A673 (cell line): ENCODE results near the gene NEMF. TPM values are rescaled to one million over a fixed set of nuclear protein-coding genes. Genes with fewer than 3 reads are reported as not detected.
"Not testable (repeated sequence)": the region's sequence is repeated elsewhere in the genome, so short reads cannot be mapped to it uniquely, and the experiment has no call there.

Experiments
- BruUV-seq: library from RNA; stranded (reverse); fragments of 400-500 nt; replicated peaks from 2 replicates; lab custom pipeline; 2021; lab: Mats Ljungman, UMichigan
- CTCF ChIA-PET: fragments of 300-600 bp; sonication (Branson Sonifier 250); formaldehyde crosslinking; loops from one replicate; lab custom pipeline; 2022; ENCODE audit warnings: antibody characterized with exemption; lab: Charles Lee
- POLR2A ChIA-PET: fragments of 300-600 bp; sonication (Branson Sonifier 250); formaldehyde crosslinking; loops from one replicate; lab custom pipeline; 2022; ENCODE audit warnings: antibody characterized with exemption; ENCODE audit not compliant: low non-redundant PET; lab: Charles Lee
- DNase-seq: peaks from one replicate; pipeline ENCODE4 v3.0.0-alpha.2; 2015; ENCODE audit warnings: low spot score
- H3K27ac ChIP-seq: fragments of 200-600 bp; sonication (generic); 2 replicates; pipeline ENCODE4 v1.5.1; 2016; ENCODE audit warnings: mixed run types, low read depth, mild to moderate bottlenecking, mixed read lengths, antibody characterized with exemption, low read length; ENCODE audit not compliant: poor library complexity, severe bottlenecking
- H3K27me3 ChIP-seq: fragments of 200-600 bp; sonication (generic); replicated peaks from 2 replicates; pipeline ENCODE4 v1.6.1; 2017; ENCODE audit warnings: mixed run types, low read depth, mild to moderate bottlenecking, mixed read lengths, antibody characterized with exemption, low read length; ENCODE audit not compliant: insufficient read depth, poor library complexity
- H3K36me3 ChIP-seq: fragments of 200-600 bp; sonication (generic); 2 replicates; pipeline ENCODE4 v1.6.1; 2016; ENCODE audit warnings: mixed run types, mild to moderate bottlenecking, mixed read lengths, antibody characterized with exemption, low read length; ENCODE audit not compliant: insufficient read depth, poor library complexity, severe bottlenecking
- H3K4me1 ChIP-seq: fragments of 200-600 bp; sonication (generic); 2 replicates; pipeline ENCODE4 v1.6.1; 2017; ENCODE audit warnings: mixed run types, mild to moderate bottlenecking, mixed read lengths, antibody characterized with exemption, low read length; ENCODE audit not compliant: insufficient read depth, poor library complexity, severe bottlenecking
- H3K4me3 ChIP-seq: fragments of 200-600 bp; sonication (generic); 2 replicates; pipeline ENCODE4 v1.5.1; 2016; ENCODE audit warnings: low read depth, mixed run types, mild to moderate bottlenecking, mixed read lengths, low read length; ENCODE audit not compliant: poor library complexity, severe bottlenecking
- H3K9me3 ChIP-seq: fragments of 200-600 bp; sonication (generic); 2 replicates; pipeline ENCODE4 v1.6.1; 2016; ENCODE audit warnings: mixed run types, low read depth, mild to moderate bottlenecking, mixed read lengths, antibody characterized with exemption, low read length; ENCODE audit not compliant: poor library complexity, severe bottlenecking
- EZH2 ChIP-seq: fragments of 200-600 bp; sonication (generic); IDR thresholded peaks from 2 replicates; pipeline ENCODE4 v1.6.1; 2017; ENCODE audit warnings: borderline replicate concordance, low read depth, mild to moderate bottlenecking, mixed read lengths, antibody characterized with exemption, low read length; ENCODE audit not compliant: poor library complexity, severe bottlenecking
- intact Hi-C: fragments of 100-400 bp; cut with micrococcal nuclease; formaldehyde crosslinking; loops from one replicate; pipeline ENCODE4 v1.10.0; 2022; ENCODE audit not compliant: unreplicated experiment
- total RNA-seq: library from RNA; stranded (reverse); gene quantifications from 2 replicates; pipeline ENCODE4 v1.2.3, GENCODE V29; 2021
- TF ChIP-seq, protein P1 (sequence below): fragments of 300-800, 200-600 bp; sonication (generic); conservative IDR thresholded peaks from 2 replicates; pipeline ENCODE4 v1.5.1; 2017; ENCODE audit warnings: low read depth, mild to moderate bottlenecking, antibody characterized with exemption, low read length, moderate library complexity, mixed read lengths

NEMF gene
- total RNA-seq, 1 experiment from 2014 or later, result 77.5 TPM

DNA sequence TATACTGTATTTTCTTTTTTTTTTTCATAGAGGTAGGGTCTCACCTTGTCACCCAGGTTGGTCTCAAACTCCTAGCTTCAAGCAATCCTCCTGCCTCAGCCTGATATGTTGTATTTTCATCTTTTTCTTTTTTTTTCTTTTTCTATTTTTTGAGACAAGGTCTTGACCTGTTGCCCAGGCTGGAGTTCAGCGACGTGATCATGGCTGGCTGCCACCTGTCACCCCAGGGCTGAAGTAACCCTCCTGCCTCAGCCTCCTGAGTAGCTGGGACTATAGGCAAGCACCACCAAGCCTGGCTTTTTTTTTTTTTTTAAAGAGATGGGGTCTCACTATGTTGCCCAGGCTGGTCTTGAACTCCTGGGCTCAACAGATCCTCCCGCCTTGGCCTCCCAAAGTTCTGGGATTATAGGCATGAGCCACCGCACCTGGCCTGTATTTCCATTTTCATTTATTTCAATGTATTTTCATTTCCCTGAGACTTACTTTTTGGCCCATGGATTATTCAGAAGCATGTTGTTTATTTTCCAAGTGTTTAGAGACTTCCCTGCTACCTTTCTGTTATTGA, 24.1 kb upstream of the NEMF start:
- Histone ChIP-seq H3K36me3 (no peaks in the 10 kb centered on the region), H3K27me3 (no peaks in the 10 kb centered on the region), H3K4me1 (peaks cover 18% of the 10 kb centered on the region), H3K9me3 (no peaks in the 10 kb centered on the region), H3K27ac (no peak overlapping the region), H3K4me3 (no peak overlapping the region)
- intact Hi-C loops, result no loop called here
- no peak for DNase-seq
- CTCF ChIA-PET, result no interaction called here
- no TSS peak for BruUV-seq
- no peak for TF ChIP-seq EZH2
- TF ChIP-seq, protein P1, sequence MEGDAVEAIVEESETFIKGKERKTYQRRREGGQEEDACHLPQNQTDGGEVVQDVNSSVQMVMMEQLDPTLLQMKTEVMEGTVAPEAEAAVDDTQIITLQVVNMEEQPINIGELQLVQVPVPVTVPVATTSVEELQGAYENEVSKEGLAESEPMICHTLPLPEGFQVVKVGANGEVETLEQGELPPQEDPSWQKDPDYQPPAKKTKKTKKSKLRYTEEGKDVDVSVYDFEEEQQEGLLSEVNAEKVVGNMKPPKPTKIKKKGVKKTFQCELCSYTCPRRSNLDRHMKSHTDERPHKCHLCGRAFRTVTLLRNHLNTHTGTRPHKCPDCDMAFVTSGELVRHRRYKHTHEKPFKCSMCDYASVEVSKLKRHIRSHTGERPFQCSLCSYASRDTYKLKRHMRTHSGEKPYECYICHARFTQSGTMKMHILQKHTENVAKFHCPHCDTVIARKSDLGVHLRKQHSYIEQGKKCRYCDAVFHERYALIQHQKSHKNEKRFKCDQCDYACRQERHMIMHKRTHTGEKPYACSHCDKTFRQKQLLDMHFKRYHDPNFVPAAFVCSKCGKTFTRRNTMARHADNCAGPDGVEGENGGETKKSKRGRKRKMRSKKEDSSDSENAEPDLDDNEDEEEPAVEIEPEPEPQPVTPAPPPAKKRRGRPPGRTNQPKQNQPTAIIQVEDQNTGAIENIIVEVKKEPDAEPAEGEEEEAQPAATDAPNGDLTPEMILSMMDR, result no peak
- POLR2A ChIA-PET, result no interaction called here

DNA sequence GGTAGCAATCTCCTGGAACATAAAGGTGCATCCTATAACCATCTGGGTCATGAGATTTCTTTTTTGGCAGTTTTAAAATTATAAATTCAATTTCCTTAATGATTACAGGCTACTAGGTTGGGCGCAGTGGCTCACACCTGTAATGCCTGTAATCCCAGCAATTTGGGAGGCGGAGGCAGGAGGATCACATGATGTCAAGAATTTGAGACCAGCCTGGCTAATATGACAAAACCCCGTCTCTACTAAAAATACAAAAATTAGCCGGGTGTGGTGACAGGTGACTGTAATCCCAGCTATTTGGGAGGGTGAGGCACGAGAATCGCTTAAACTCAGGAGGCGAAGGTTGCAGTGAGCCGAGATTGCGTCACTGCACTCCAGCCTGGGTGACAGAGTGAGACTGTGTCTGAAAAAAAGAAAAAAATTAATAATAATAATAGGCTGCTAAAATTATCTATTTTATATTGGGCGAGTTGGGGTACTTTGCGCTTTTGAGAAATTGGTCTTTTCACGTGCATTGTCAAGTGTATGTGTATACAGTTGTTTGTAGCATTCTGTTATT, 23.1 kb upstream of the NEMF start:
- no peak for DNase-seq
- no peaks in the 10 kb centered on the region for H3K27me3 ChIP-seq
- no peak overlapping the region for H3K4me3 ChIP-seq
- no peaks in the 10 kb centered on the region for H3K36me3 ChIP-seq
- peaks cover 8% of the 10 kb centered on the region for H3K4me1 ChIP-seq
- CTCF ChIA-PET, result no interaction called here
- TF ChIP-seq, protein P1, result no peak
- TF ChIP-seq EZH2, result no peak
- intact Hi-C loops, result no loop called here
- no peaks in the 10 kb centered on the region for H3K9me3 ChIP-seq
- POLR2A ChIA-PET, result no interaction called here
- no TSS peak for BruUV-seq
- no peak overlapping the region for H3K27ac ChIP-seq

DNA sequence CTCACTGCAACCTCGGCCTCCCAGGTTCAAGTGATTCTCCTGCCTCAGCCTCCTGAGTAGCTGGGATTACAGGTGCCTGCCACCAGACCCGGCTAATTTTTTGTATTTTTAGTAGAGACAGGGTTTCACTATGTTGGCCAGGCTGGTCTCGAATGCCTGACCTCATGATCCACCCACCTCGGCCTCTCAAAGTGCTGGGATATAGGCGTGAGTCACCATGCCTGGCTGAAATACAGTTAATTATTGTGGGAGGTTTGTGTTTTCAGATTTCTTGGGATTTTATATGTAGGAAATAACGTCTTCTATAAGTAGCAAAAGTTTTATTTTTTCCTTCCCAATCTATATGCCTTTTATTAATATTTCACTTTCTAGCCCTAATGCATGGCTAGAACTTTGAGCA, 21.0 kb upstream of the NEMF start:
- H3K4me3 ChIP-seq, intact Hi-C loops, H3K27me3 ChIP-seq, POLR2A ChIA-PET, CTCF ChIA-PET, H3K4me1 ChIP-seq, H3K27ac ChIP-seq, H3K9me3 ChIP-seq, BruUV-seq, DNase-seq, H3K36me3 ChIP-seq: not testable (repeated sequence)

DNA sequence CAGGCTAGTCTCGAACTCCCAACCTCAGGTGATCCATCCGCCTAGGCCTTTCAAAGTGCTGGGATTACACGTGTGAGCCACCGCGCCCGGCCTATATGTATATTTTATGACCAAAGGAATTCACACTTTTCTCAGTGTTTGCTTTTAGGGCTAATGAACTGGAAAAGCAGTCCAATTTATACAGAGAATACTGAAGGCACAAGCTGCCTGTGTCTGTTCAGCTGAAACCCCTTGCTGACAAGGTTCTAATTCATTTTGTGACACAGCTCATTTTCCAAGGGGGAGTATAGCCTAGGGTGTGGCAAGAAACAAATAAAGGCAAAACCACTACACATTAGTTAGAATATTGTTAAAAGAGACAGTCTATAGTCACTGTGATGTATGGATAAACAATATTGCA, 18.3 kb upstream of the NEMF start:
- Histone ChIP-seq H3K36me3 (no peaks in the 10 kb centered on the region), H3K4me3 (no peak overlapping the region), H3K4me1 (no peaks in the 10 kb centered on the region), H3K9me3 (no peaks in the 10 kb centered on the region), H3K27ac (no peak overlapping the region), H3K27me3 (no peaks in the 10 kb centered on the region)
- no peak for DNase-seq
- TF ChIP-seq EZH2, result no peak
- TF ChIP-seq, protein P1, result no peak
- ChIA-PET POLR2A (no interaction called here), CTCF (no interaction called here)
- no TSS peak for BruUV-seq
- intact Hi-C loops, result no loop called here
